ENCODE results near the gene NUCB1. TPM values are rescaled to one million over a fixed set of nuclear protein-coding genes. Genes with fewer than 3 reads are reported as not detected.

NUCB1 gene
- total RNA-seq (2022; extraction: Qiagen RNA extraction) = 201 to 205 TPM (median 202 TPM) in 5 replicates

DNA sequence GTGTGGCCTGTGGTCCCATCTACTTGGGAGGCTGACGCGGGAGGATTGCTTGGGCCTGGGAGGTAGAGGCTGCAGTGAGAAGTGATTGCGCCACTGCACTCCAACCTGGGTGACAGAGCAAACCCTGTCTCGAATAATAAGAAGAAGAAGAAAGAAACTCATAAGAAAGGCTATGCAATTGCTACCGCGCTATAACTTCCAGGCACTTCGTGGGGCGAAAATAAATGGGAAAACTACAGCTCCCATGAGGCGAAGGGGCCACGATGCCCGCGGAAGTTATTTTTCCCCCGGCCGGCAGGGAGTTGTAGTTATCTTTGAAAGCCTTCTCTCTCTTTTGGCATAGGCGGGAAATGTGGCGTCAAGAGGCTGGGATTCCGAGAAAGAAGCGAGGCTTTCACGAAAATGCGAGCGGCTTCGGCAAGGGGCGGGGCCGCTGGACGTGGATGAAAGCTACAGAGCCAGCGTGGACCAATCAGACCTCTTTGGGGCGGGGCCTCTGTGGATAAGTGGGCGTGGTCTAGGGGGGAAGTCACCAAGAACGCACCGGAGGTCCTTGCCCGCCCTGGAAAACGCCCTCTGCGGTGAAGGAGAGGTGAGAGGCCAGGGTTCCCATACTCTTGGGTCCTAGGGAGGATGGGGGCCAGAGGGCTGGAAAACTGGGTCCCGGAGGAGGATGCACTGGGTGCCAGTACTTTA lies at the start of gene NUCB1:
Gene NUCB1 (plus strand): TSS at position 532 of the 696 bp plus-strand sequence. CDS start 485 bp downstream, outside the sequence.

DNA sequence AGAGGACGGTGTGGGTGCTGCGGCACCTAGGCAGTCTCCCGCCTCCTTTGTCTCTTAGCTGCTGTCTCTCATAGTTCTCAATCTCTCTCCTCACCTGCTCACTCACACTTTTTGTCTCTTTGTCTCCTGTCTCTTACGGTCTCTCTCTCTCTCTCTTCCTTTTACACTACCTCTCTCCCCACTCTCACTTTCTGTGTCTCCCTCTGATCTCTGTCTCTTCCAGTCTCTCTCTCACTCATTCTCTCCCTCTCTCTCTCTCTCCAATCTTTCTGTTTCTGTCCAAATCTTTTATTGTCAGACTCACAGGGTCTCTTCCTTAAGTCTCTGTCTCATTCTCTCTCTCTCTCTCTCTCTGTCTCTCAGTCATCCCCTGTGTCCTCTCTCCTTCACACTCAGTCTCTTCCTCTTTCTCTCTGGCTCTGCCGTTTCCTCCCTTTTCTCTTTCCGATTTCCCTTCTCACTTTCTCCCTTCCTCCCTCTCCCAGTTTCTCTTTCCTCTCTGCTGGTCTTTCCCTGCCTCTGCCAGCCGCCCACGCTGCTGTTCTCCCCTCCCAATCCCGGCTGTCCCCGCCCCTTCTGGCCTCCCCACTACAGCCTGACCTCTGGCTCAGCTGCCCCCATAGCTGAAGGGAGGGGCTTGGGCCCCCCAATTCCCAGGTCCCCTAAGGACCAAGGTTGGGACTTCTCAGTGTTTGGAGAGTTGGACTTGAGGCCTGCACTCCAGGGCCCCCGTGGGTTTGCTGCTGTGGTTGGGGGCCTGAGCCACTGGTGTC lies 31.8 kb upstream of the NUCB1 start, which contains the start of gene PLEKHA4:
Gene PLEKHA4 (minus strand): TSS at position 504 of the 773 bp plus-strand sequence. CDS start 997 bp downstream, outside the sequence.

DNA sequence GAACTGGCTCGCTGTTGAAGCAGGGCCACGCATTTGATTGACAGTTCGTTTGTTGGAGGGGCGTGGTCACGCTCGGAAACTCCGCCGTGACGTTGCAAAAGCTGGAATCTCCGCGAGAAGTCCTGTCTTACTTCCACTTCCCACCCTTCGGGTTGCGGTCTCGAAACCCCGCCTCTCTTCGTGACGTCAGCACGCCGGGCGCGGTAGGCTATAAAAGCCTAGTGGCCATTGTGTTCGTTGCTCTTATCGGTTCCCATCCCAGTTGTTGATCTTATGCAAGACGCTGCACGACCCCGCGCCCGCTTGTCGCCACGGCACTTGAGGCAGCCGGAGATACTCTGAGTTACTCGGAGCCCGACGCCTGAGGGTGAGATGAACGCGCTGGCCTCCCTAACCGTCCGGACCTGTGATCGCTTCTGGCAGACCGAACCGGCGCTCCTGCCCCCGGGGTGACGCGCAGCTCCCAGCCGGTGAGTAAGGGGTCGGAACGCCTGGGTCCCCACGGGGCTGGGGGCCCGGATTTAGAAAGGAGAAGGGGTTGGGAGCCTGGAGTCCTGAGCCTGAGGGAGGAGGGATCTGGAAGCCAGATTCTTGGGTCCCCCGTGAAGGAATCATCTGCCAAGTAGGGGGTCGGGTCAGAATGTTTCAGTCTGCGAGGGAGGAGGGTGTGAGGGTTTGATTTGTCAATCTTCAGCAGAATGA lies 27.8 kb upstream of the NUCB1 start, which contains the start of gene PPP1R15A:
Gene PPP1R15A (plus strand): TSS at position 240 of the 702 bp plus-strand sequence. CDS start 813 bp downstream, outside the sequence.

DNA sequence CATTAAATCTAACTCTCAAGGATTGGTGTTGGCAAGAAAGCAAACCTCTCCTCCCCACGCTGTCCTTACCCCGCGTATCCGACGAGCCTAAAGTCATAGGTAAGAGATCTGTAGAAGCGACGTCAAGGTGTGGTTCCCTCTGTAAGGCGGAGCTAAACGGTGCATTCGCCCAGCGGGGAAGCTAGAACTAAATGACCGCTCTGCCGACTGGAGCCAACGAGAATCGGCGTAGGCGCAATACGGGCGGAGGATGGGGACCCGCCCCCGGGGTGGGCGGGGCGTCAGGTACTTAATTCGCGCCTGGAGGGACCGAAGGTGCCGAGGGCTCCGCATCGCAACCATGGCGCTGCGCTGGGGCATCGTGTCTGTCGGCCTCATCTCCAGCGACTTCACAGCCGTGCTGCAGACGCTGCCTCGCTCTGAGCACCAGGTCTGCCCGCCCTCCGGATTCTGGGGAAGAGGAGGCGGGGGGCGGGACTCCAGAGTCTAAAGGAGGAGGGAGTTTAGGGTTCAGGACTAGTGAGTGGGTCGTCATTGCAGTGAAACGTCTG lies 33.3 kb downstream of the NUCB1 start, which contains the start of gene DHDH:
Gene DHDH (plus strand): TSS at position 318 of the 551 bp plus-strand sequence. CDS start 23 bp downstream, at position 341.

DNA sequence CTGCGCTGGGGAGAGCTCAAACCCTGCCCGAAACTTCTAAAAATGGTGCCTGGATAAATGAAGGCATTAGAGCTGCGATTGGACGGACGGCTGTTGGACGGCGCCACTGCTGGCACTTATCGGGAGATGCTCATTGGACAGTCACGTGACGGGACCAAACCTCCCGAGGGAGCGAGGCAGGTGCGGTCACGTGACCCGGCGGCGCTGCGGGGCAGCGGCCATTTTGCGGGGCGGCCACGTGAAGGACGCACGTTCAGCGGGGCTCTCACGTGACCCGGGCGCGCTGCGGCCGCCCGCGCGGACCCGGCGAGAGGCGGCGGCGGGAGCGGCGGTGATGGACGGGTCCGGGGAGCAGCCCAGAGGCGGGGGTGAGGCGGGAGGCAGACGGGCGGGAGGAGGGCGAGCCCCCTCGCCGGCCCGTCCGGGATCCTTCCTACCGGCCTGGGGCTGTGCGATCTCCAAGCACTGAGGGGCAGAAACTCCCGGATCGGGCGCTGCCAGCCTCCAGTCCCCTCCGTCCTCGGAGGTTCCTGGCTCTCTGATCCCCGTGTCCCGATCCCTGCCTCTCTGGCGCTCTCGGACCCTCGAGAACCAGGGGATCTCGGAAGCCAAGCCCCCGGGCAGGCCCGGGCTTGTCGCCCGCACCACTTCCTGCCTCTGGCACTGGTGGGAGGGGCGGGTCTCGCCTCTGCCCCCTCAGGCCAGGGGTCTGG lies 54.6 kb downstream of the NUCB1 start, which contains the start of gene BAX:
Gene BAX (plus strand): TSS at position 281 of the 713 bp plus-strand sequence. CDS start 54 bp downstream, at position 335.

DNA sequence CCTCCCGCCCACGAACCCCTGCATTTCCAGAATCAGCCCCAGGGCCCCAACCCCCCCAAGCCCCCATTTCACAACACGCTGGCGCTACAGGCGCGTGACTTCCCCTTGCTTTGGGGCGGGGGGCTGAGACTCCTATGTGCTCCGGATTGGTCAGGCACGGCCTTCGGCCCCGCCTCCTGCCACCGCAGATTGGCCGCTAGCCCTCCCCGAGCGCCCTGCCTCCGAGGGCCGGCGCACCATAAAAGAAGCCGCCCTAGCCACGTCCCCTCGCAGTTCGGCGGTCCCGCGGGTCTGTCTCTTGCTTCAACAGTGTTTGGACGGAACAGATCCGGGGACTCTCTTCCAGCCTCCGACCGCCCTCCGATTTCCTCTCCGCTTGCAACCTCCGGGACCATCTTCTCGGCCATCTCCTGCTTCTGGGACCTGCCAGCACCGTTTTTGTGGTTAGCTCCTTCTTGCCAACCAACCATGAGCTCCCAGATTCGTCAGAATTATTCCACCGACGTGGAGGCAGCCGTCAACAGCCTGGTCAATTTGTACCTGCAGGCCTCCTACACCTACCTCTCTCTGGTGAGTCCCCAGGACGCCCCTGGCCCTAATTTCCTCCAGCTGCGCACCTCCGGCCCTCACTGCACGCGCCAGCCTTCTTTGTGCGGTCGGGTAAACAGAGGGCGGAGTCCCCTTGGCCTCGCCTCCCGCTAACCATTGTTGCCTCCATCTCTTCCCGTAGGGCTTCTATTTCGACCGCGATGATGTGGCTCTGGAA lies 65.1 kb downstream of the NUCB1 start, which contains the start of gene FTL:
Gene FTL (plus strand): TSS at position 270 of the 766 bp plus-strand sequence. CDS start 199 bp downstream, at position 469.

Other genes starting within 250 kb of the NUCB1 start
- 0.07 to 0.19 TPM (median 0.10 TPM) in 4 of 5 replicates, not detected in the other for gene NTN5, start 227.3 kb upstream of the NUCB1 start, total RNA-seq (2022; extraction: Qiagen RNA extraction)
- not detected in 5 replicates for gene FUT2, start 204.3 kb upstream of the NUCB1 start, total RNA-seq (2022; extraction: Qiagen RNA extraction)
- gene MAMSTR, start 180.6 kb upstream of the NUCB1 start, total RNA-seq (2022; extraction: Qiagen RNA extraction) = 0.18 to 0.42 TPM (median 0.34 TPM) in 5 replicates
- 0.43 to 0.82 TPM (median 0.59 TPM) in 5 replicates for gene RASIP1, start 159.7 kb upstream of the NUCB1 start, total RNA-seq (2022; extraction: Qiagen RNA extraction)
- not detected in 5 replicates for gene IZUMO1, start 153.4 kb upstream of the NUCB1 start, total RNA-seq (2022; extraction: Qiagen RNA extraction)
- 0.04 to 0.10 TPM (median 0.05 TPM) in 5 replicates for gene FUT1, start 147.7 kb upstream of the NUCB1 start, total RNA-seq (2022; extraction: Qiagen RNA extraction)
- gene FGF21, start 144.8 kb upstream of the NUCB1 start, total RNA-seq (2022; extraction: Qiagen RNA extraction) = not detected in 5 replicates
- 51.8 to 64.0 TPM (median 60.0 TPM) in 5 replicates for gene BCAT2, start 89.3 kb upstream of the NUCB1 start, total RNA-seq (2022; extraction: Qiagen RNA extraction)
- 12.3 to 15.1 TPM (median 12.8 TPM) in 5 replicates for gene HSD17B14, start 63.8 kb upstream of the NUCB1 start, total RNA-seq (2022; extraction: Qiagen RNA extraction)
- 1.2 to 2.0 TPM (median 1.8 TPM) in 5 replicates for gene PLEKHA4, start 31.7 kb upstream of the NUCB1 start, total RNA-seq (2022; extraction: Qiagen RNA extraction)
- gene PPP1R15A, start 27.9 kb upstream of the NUCB1 start, total RNA-seq (2022; extraction: Qiagen RNA extraction) = 81.6 to 126 TPM (median 104 TPM) in 5 replicates
- not detected in 5 replicates for gene TULP2, start 1.6 kb upstream of the NUCB1 start, total RNA-seq (2022; extraction: Qiagen RNA extraction)
- 0.80 to 2.3 TPM (median 1.2 TPM) in 5 replicates for gene DHDH, start 33.4 kb downstream of the NUCB1 start, total RNA-seq (2022; extraction: Qiagen RNA extraction)
- 272 to 378 TPM (median 341 TPM) in 5 replicates for gene BAX, start 54.6 kb downstream of the NUCB1 start, total RNA-seq (2022; extraction: Qiagen RNA extraction)
- gene FTL, start 65.0 kb downstream of the NUCB1 start, total RNA-seq (2022; extraction: Qiagen RNA extraction) = 17,118 to 23,794 TPM (median 18,268 TPM) in 5 replicates
- 18.8 to 23.7 TPM (median 19.5 TPM) in 5 replicates for gene GYS1, start 93.0 kb downstream of the NUCB1 start, total RNA-seq (2022; extraction: Qiagen RNA extraction)
- 221 to 255 TPM (median 225 TPM) in 5 replicates for gene RUVBL2, start 93.6 kb downstream of the NUCB1 start, total RNA-seq (2022; extraction: Qiagen RNA extraction)
- gene LHB, start 116.8 kb downstream of the NUCB1 start, total RNA-seq (2022; extraction: Qiagen RNA extraction) = not detected in 5 replicates
- 0.64 TPM in 1 of 5 replicates, not detected in the others for gene CGB3, start 124.0 kb downstream of the NUCB1 start, total RNA-seq (2022; extraction: Qiagen RNA extraction)
- gene CGB2, start 131.6 kb downstream of the NUCB1 start, total RNA-seq (2022; extraction: Qiagen RNA extraction) = 0.44 TPM in 1 of 5 replicates, not detected in the others
- not detected in 5 replicates for gene CGB1, start 136.6 kb downstream of the NUCB1 start, total RNA-seq (2022; extraction: Qiagen RNA extraction)
- 0.38 to 0.85 TPM (median 0.62 TPM) in 4 of 5 replicates, not detected in the other for gene CGB5, start 143.5 kb downstream of the NUCB1 start, total RNA-seq (2022; extraction: Qiagen RNA extraction)
- 2.4 to 3.4 TPM (median 3.2 TPM) in 5 replicates for gene CGB8, start 148.8 kb downstream of the NUCB1 start, total RNA-seq (2022; extraction: Qiagen RNA extraction)
- 0.36 to 0.83 TPM (median 0.53 TPM) in 5 replicates for gene CGB7, start 157.4 kb downstream of the NUCB1 start, total RNA-seq (2022; extraction: Qiagen RNA extraction)
- gene NTF4, start 164.5 kb downstream of the NUCB1 start, total RNA-seq (2022; extraction: Qiagen RNA extraction) = 0.35 to 1.6 TPM (median 0.63 TPM) in 5 replicates
- not detected in 5 replicates for gene KCNA7, start 172.4 kb downstream of the NUCB1 start, total RNA-seq (2022; extraction: Qiagen RNA extraction)
- 286 to 352 TPM (median 322 TPM) in 5 replicates for gene SNRNP70, start 185.1 kb downstream of the NUCB1 start, total RNA-seq (2022; extraction: Qiagen RNA extraction)
- gene LIN7B, start 214.1 kb downstream of the NUCB1 start, total RNA-seq (2022; extraction: Qiagen RNA extraction) = 5.5 to 8.7 TPM (median 7.2 TPM) in 5 replicates
- 1.2 to 2.4 TPM (median 1.6 TPM) in 5 replicates for gene C19orf73, start 218.8 kb downstream of the NUCB1 start, total RNA-seq (2022; extraction: Qiagen RNA extraction)
- 4.7 to 9.0 TPM (median 8.0 TPM) in 5 replicates for gene PPFIA3, start 219.2 kb downstream of the NUCB1 start, total RNA-seq (2022; extraction: Qiagen RNA extraction)